ENCODE measurements around the gene INPP4A. TPM values are rescaled to one million over a fixed set of nuclear protein-coding genes. Genes with fewer than 3 reads are reported as not detected.

Gene INPP4A
- total and polyA plus RNA-seq, 10 of the 15 experiments (the other 5 are each of a cell fraction or from before 2014, with no cell fraction given) = 4.7 to 62.3 (median 36.9) TPM

DNA sequence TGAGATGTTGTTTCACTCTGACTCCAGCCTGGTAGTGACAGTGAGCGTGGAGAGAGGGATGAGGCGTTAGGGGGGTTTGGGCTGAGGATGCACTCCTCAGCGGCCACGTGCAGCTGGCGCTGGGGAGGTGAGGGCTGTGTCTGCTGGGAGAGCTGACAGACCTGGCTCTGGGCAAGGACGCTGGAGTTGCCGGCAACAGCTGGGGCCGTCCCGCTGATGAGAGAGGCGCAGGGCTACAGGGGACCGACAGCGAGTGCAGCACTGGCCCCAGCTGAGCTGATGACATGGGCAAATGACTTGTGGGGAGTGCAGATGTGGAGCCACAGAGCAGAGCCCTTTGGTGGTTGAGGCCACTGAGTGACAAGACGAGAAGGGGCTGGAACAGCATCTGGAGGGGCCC, 125.3 kb downstream of the INPP4A start (continued):
- TF ChIP-seq, protein P1, sequence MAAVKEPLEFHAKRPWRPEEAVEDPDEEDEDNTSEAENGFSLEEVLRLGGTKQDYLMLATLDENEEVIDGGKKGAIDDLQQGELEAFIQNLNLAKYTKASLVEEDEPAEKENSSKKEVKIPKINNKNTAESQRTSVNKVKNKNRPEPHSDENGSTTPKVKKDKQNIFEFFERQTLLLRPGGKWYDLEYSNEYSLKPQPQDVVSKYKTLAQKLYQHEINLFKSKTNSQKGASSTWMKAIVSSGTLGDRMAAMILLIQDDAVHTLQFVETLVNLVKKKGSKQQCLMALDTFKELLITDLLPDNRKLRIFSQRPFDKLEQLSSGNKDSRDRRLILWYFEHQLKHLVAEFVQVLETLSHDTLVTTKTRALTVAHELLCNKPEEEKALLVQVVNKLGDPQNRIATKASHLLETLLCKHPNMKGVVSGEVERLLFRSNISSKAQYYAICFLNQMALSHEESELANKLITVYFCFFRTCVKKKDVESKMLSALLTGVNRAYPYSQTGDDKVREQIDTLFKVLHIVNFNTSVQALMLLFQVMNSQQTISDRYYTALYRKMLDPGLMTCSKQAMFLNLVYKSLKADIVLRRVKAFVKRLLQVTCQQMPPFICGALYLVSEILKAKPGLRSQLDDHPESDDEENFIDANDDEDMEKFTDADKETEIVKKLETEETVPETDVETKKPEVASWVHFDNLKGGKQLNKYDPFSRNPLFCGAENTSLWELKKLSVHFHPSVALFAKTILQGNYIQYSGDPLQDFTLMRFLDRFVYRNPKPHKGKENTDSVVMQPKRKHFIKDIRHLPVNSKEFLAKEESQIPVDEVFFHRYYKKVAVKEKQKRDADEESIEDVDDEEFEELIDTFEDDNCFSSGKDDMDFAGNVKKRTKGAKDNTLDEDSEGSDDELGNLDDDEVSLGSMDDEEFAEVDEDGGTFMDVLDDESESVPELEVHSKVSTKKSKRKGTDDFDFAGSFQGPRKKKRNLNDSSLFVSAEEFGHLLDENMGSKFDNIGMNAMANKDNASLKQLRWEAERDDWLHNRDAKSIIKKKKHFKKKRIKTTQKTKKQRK (IDR thresholded peaks at IDR 0.05; ENCODE audit: low read depth, low read length) = no peak
- TF ChIP-seq YBX1 (IDR thresholded peaks at IDR 0.05) (no peak), ZNF622 (IDR thresholded peaks at IDR 0.05) (no peak), SUZ12 (IDR thresholded peaks at IDR 0.05; ENCODE audit: unreplicated experiment) (no peak), HDAC6 (IDR thresholded peaks at IDR 0.05; ENCODE audit: unreplicated experiment) (no peak), LARP7 (IDR thresholded peaks at IDR 0.05) (no peak), GATAD2B (conservative IDR thresholded peaks at IDR 0.05; ENCODE audit: low read depth) (no peak), JUNB (IDR thresholded peaks at IDR 0.05) (no peak), ZNF384 (IDR thresholded peaks at IDR 0.05; ENCODE audit: borderline replicate concordance, low read depth, low read length) (no peak)
- TF ChIP-seq, protein P2, sequence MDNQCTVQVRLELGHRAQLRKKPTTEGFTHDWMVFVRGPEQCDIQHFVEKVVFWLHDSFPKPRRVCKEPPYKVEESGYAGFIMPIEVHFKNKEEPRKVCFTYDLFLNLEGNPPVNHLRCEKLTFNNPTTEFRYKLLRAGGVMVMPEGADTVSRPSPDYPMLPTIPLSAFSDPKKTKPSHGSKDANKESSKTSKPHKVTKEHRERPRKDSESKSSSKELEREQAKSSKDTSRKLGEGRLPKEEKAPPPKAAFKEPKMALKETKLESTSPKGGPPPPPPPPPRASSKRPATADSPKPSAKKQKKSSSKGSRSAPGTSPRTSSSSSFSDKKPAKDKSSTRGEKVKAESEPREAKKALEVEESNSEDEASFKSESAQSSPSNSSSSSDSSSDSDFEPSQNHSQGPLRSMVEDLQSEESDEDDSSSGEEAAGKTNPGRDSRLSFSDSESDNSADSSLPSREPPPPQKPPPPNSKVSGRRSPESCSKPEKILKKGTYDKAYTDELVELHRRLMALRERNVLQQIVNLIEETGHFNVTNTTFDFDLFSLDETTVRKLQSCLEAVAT (IDR thresholded peaks at IDR 0.05) = no peak
- TF ChIP-seq, protein P3, sequence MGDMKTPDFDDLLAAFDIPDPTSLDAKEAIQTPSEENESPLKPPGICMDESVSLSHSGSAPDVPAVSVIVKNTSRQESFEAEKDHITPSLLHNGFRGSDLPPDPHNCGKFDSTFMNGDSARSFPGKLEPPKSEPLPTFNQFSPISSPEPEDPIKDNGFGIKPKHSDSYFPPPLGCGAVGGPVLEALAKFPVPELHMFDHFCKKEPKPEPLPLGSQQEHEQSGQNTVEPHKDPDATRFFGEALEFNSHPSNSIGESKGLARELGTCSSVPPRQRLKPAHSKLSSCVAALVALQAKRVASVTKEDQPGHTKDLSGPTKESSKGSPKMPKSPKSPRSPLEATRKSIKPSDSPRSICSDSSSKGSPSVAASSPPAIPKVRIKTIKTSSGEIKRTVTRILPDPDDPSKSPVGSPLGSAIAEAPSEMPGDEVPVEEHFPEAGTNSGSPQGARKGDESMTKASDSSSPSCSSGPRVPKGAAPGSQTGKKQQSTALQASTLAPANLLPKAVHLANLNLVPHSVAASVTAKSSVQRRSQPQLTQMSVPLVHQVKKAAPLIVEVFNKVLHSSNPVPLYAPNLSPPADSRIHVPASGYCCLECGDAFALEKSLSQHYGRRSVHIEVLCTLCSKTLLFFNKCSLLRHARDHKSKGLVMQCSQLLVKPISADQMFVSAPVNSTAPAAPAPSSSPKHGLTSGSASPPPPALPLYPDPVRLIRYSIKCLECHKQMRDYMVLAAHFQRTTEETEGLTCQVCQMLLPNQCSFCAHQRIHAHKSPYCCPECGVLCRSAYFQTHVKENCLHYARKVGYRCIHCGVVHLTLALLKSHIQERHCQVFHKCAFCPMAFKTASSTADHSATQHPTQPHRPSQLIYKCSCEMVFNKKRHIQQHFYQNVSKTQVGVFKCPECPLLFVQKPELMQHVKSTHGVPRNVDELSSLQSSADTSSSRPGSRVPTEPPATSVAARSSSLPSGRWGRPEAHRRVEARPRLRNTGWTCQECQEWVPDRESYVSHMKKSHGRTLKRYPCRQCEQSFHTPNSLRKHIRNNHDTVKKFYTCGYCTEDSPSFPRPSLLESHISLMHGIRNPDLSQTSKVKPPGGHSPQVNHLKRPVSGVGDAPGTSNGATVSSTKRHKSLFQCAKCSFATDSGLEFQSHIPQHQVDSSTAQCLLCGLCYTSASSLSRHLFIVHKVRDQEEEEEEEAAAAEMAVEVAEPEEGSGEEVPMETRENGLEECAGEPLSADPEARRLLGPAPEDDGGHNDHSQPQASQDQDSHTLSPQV (IDR thresholded peaks at IDR 0.05) = no peak

Measured in GM12878 (cell line).